NCI-H2196 treated with DMSO at 0.1 percent for 48 hours (cell line): ENCODE measurements around the gene VPS13D.

Source experiments
- DNase-seq: peaks from one replicate; lab custom pipeline; 2025; ENCODE audit not compliant: unreplicated experiment; lab: John Stamatoyannopoulos, UW

VPS13D gene

GRCh38 chr1:12400027-12400693, 170.3 kb downstream of the VPS13D start:
- no peak for DNase-seq

- DNase-seq, result no peak
Observed at GRCh38 chr1:12402159-12402673, 172.4 kb downstream of the VPS13D start.

GRCh38 chr1:12402842-12403241, 173.0 kb downstream of the VPS13D start:
- DNase-seq, result no peak

DNA sequence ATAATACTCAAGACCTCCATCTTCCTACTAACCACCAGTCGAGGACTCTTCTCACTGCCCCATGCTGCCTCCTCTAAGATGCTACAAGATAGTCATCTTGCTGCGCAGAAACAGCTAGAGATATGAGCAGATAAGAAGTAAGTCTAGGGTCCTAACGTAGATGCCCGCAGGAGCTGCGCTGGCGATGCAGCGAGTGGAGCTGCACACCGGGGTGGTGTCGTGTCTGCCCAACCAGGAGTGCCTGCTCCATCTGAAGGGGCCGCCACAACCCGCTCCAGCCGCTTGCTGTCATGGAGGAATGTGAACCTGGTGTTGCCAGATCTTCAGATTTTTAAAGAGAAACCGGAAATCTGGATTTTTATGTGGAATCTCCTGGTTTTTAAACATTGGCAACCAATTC, 175.1 kb downstream of the VPS13D start:
- DNase-seq, result no peak

- DNase-seq, result no peak
Observed at GRCh38 chr1:12405325-12406210, 175.7 kb downstream of the VPS13D start.

DNA sequence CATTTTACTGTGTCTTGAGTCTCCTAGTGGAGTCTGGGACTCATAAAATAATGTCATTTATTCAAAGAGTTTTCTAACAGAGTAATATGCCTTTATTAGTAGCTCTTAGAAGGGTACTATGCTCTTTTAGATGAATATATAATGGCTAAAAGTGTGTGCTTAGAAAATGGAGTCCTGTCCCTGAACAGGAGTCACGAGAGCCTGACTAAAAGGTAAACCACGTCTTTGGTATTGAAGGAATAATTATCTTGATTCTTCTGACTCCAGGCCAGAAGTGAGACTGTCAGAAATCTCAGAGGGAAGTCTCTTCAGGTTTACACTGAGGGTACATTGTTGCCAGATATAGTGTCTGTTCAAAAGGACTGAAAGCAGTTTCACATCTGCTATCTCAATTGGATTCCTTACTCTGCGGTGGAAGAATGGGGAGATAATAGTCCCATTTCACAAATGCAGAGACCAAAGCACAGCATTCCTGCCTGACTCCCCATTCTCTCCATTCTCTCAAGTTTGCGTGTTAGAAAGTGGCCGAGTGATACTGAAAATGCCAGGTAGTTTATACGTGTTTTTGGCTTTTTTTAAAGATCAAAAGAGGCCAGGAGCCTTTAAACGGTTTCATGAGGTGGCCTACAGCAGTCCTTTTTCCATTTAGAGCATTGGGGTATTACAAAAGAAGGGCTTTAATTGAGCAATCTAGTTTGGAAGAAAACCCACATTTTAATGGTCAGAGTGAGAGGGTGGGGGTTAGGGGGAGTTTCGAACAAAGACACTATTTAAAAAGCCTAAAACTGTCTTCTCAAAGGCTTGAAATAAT, 176.6 kb downstream of the VPS13D start:
- no peak for DNase-seq

DNA sequence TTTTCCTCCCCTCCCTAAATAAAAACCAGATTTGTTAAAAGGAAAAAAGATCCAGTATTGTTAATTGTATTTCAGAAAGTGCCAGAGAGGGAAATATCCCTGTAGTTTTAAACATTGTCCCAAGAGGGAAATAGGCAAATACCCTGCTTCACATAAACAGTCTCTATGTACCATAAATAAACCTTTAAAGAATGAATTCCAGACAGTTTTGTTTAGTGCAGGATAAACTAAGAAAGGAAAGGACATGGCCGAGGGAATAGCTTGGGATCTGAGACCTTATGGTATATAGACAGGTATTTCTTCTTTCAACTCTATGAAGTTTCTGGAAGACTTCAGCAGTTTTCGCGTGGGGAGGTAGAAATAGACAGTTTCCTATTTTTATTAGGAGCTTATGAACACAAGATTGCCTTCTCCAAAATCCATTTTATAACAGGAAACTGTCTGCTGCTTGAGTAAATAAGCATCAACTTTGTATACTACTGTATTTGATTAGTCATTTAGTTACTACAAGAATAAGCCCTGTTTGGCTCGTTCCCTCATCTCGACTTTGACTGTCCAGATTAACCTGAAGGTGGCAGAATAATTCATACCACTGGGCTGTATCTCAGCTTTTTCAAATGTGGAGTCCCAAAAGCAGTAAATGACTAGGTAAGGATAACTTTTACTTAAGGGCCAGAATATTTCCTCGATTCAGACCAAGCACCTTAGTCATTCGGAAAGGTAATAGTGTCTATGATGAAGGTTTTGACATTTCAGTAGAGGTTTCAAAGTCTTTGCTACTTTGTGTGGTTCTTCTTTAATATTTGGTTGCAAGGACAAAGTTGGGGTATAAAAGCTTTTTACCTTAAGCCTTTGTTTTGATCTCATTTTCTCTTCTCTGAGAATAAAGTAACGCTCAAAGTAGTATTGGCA, 177.5 kb downstream of the VPS13D start:
- no peak for DNase-seq

GRCh38 chr1:12407962-12408454, 178.2 kb downstream of the VPS13D start:
- DNase-seq, result no peak

DNA sequence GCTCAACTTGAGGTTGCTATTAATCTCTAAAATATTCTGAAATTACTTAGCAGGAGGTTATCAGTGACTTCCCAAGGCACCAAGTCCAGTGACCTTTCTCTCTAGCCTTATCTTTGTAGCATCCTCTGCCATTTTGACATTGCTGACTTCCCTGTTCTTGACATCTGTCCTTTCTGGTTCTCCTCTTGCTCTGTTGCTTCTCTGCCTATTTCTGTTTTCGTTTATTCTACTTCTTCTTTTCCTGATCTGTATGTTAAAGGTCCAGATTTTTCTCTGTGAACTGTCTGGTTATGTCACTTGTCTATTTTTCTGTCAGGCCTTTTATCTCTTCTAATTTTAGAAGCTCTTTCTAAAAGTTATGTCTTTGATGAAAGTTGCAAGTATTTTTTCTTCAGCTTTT, 178.8 kb downstream of the VPS13D start:
- no peak for DNase-seq

- DNase-seq, result no peak
Observed at GRCh38 chr1:12409681-12410080, 179.9 kb downstream of the VPS13D start.

- no peak for DNase-seq
Observed at GRCh38 chr1:12410351-12410750, 180.5 kb downstream of the VPS13D start.

DNA sequence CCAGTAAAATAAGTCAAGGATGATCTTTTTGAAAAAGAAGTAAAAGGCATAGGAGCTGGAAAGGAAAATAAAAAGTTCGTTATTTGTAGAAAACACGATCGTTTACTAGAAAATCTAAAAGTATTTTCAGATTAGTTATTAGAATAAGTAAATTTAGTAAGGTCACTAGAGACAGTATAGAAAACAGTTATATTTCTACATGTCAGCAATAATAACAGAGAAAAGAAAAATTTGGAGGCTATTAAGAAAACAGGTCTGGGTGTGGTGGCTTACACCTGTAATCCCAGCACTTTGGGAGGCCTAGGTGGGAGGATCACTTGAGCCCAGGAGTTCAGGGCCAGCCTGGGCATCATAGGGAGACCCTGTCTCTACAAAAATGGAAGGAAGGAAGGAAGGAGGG, 181.3 kb downstream of the VPS13D start:
- no peak for DNase-seq

DNA sequence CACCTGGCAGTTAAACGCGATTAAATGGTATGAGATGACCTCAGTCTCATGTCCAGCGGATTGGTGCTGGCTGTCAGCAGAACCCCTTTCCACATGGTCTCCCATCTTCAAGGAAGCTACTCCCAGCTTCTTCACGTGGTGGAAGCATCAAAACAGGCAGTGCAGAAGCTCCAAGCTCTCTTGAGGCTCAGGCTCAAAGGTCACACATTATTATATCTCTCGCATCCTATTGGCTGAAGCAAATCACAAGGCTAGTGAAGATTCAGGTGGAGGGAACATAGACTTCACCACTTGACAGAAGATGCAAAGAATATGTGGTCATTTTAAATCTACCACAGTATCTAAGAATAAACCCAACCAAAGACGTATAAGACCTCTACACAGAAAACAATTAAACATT, 181.9 kb downstream of the VPS13D start:
- DNase-seq, result no peak

GRCh38 chr1:12412439-12412838, 182.6 kb downstream of the VPS13D start:
- DNase-seq, result no peak

GRCh38 chr1:12413664-12414410, 184.0 kb downstream of the VPS13D start:
- no peak for DNase-seq

- no peak for DNase-seq
Observed at GRCh38 chr1:12414444-12415018, 184.7 kb downstream of the VPS13D start.

DNA sequence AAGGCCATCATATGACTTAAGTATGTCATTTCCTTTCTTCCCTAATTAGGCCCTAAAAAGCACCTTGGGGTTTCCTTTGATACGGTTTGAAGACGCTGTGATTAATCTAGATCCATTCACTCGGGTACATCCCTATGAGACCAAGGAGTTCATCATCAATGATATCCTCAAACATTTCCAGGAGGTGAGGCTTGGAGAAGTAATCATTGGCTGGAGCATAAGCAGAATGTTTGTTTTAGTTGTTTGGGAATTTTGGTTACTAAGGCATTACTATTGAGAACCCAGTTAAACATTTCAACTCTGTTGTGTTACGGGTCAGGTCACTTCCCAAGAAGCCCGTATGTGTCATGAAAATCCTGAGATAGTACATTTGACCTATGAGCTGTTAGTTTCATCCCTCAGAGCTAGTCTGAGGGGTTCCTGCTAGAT, 185.2 kb downstream of the VPS13D start:
- no peak for DNase-seq

DNA sequence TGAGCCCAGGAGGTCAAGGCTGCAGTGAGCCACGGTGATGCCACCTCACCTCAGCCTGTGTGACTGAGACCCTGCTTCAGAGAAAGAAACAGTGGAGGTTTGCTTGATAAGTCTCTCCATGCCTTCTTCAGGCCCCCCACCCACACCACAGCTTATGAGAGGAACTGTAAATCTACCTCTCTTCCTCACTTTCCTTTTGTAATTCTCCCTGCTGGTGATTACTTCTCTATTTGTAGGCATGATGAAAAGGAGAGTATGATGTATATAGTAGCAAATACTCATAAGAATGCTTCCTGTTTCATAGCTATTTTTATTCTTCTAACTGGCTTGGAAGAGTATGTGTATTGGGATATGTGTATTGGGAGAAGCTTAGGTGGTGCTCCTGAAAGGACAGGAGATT, 186.3 kb downstream of the VPS13D start:
- no peak for DNase-seq

- no peak for DNase-seq
Observed at GRCh38 chr1:12416744-12417143, 186.9 kb downstream of the VPS13D start.
